GM20000 (cell line): ENCODE measurements around the gene PDPK1.

Experiments used
- DNase-seq: peaks from one replicate; pipeline ENCODE4 v3.0.0; 2012; ENCODE audit warnings: low spot score
- TF ChIP-seq, protein P1 (sequence below): IDR thresholded peaks from 2 replicates; pipeline ENCODE4 v1.5.1; 2012; ENCODE audit warnings: mild to moderate bottlenecking, control low read depth; ENCODE audit errors: extremely low read depth, missing control alignments

The PDPK1 gene

DNA sequence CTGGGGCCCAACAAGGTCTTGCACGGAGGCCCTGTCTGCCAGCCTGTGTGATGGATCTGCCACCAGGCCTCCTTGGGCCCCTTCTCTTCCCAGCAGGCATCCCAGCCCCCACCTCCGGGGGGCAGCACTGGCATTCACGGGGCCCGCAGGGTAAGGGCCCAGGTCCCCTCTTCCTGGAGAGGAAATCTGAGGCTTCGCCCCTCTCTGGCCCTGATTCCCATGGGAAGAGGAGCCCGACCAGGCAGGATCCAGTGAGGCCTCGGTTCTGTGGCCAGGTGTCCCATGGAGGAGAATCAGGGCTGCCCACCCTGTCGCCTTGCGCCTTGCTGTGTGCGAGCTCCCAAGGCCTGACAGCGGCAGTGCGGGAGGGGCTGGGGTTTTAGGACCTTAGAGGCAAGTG is 48.4 kb downstream of the PDPK1 start:
- DNase-seq: no peak
- TF ChIP-seq, protein P1, sequence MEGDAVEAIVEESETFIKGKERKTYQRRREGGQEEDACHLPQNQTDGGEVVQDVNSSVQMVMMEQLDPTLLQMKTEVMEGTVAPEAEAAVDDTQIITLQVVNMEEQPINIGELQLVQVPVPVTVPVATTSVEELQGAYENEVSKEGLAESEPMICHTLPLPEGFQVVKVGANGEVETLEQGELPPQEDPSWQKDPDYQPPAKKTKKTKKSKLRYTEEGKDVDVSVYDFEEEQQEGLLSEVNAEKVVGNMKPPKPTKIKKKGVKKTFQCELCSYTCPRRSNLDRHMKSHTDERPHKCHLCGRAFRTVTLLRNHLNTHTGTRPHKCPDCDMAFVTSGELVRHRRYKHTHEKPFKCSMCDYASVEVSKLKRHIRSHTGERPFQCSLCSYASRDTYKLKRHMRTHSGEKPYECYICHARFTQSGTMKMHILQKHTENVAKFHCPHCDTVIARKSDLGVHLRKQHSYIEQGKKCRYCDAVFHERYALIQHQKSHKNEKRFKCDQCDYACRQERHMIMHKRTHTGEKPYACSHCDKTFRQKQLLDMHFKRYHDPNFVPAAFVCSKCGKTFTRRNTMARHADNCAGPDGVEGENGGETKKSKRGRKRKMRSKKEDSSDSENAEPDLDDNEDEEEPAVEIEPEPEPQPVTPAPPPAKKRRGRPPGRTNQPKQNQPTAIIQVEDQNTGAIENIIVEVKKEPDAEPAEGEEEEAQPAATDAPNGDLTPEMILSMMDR: no peak

GRCh38 chr16:2586901-2587480 is 49.2 kb downstream of the PDPK1 start:
- DNase-seq: no peak
- TF ChIP-seq, protein P1: no peak

GRCh38 chr16:2587891-2588565 is 50.2 kb downstream of the PDPK1 start:
- DNase-seq: no peak
- TF ChIP-seq, protein P1: no peak

- DNase-seq: no peak
- TF ChIP-seq, protein P1: no peak
Observed at GRCh38 chr16:2591476-2592240, 53.8 kb downstream of the PDPK1 start.

DNA sequence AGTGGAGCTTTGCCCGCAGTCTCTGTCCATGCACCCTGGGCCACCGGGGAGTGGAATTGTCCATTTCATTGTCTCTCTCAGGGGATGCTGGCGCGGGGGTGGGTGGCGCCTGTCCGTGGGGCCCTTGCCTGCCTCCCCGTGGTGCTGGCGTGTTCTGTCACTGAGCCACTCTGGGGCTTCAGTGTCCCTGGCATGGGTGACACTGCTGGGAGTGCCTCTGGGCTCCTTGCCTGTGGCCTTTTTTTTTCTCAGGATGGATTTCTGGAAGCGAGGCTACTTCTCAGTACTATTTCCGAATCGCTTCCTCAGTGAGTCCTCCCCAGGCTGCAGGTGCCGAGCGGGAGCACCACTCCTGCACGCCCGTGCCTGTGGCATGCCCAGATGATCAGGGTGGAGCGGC is 55.0 kb downstream of the PDPK1 start:
- DNase-seq: no peak
- TF ChIP-seq, protein P1: no peak

GRCh38 chr16:2595393-2596205 is 57.8 kb downstream of the PDPK1 start:
- TF ChIP-seq, protein P1: no peak
- no peak for DNase-seq
